Stomach (tissue), 9 donors: Measurements from ENCODE around the gene ST6GALNAC3. TPM values are rescaled to one million over a fixed set of nuclear protein-coding genes. Genes with fewer than 3 reads are reported as not detected.

Experiments
- DNase-seq, 2 donors: peaks; one replicate each; pipeline versions ENCODE4 v3.0.0 to v3.0.0-alpha.2; 2013 to 2019
- H3K27ac ChIP-seq, 5 donors: fragments of 200-600 bp in 4 of 5; sonication (generic) in 4 of 5; one replicate each; pipeline ENCODE4 v1.5.1; 2013 to 2019; ENCODE audit warnings: mild to moderate bottlenecking in 1 of 5, moderate library complexity in 1 of 5
- H3K27me3 ChIP-seq, 3 donors: fragments of 200-600 bp; sonication (generic); one replicate each; pipeline ENCODE4 v1.5.1; 2017 to 2019; ENCODE audit warnings: mixed run types in 1 of 3
- H3K36me3 ChIP-seq, 4 donors: fragments of 200-600 bp; sonication (generic); 1 replicate in 3 of 4; 2 replicates in 1 of 4; pipeline ENCODE4 v1.5.1; 2016 to 2019
- H3K4me1 ChIP-seq, 4 donors: fragments of 200-600 bp; sonication (generic); one replicate each; pipeline ENCODE4 v1.5.1; 2016 to 2019
- H3K4me3 ChIP-seq, 4 donors: fragments of 200-600 bp; sonication (generic) in 3 of 4; one replicate each; pipeline ENCODE4 v1.5.1; 2016 to 2019; ENCODE audit warnings: mild to moderate bottlenecking in 1 of 4
- H3K9me3 ChIP-seq, 4 donors: fragments of 200-600 bp; sonication (generic); one replicate each; pipeline ENCODE4 v1.5.1; 2016 to 2019
- CTCF ChIP-seq, 7 experiments: fragments of 450-650 bp in 4 of 7; fragments of 200-600 bp in 3 of 7; sonication (generic) in 3 of 7; IDR thresholded peaks; one replicate each; pipeline ENCODE4 v1.5.1; 2016 to 2019; ENCODE audit warnings: antibody characterized with exemption in 7 of 7, control low read depth in 2 of 7, mild to moderate bottlenecking in 1 of 7
- EP300 ChIP-seq: sonication (generic); formaldehyde crosslinking; IDR thresholded peaks from one replicate; pipeline ENCODE4 v1.6.1; 2017; ENCODE audit warnings: antibody characterized with exemption
- POLR2A ChIP-seq, 4 donors: fragments of 450-650 bp; IDR thresholded peaks; one replicate each; pipeline ENCODE4 v1.6.1; 2016; ENCODE audit warnings: antibody characterized with exemption in 4 of 4, control low read depth in 2 of 4, mild to moderate bottlenecking in 1 of 4, moderate library complexity in 1 of 4
- POLR2AphosphoS5 ChIP-seq, 3 donors: sonication (generic); formaldehyde crosslinking; IDR thresholded peaks; one replicate each; pipeline ENCODE4 v1.6.1; 2016; ENCODE audit warnings: antibody characterized with exemption in 3 of 3
- WGBS, 5 donors: extraction: QIAGEN DNeasy Blood & Tissue Kit in 3 of 5; methylation state at CpG; one replicate each; pipeline versions ENCODE4 v1.1.5 to v1.1.7; 2013 to 2018; 5-methylcytosine and 5-hydroxymethylcytosine counted together
- intact Hi-C: fragments of 100-400 bp; cut with DNase I; formaldehyde crosslinking; loops from one replicate; pipeline ENCODE4 v1.15.1; 2023; ENCODE audit warnings: low total_unique reads
- polyA plus RNA-seq, 3 donors: library from polyadenylated mRNA; stranded (reverse); fragments of 200-250 nt; gene quantifications; one replicate each; pipeline ENCODE4 v1.2.3, GENCODE V29; 2013
- total RNA-seq, 5 donors: library from RNA; depleted of rRNA; stranded (reverse); fragments of >200 nt; gene quantifications; one replicate each; pipeline versions ENCODE4 v1.1.0 to v1.2.3, GENCODE V29; 2014 to 2016
- donor health status: healthy with polysubstance abuse.
- donor health status: Bipolar disorder and iron deficiency.
- donor health status: healthy.

ST6GALNAC3 gene
- total and polyA plus RNA-seq, 8 donors, result under 0.01 to 21.7 (median 1.2) TPM; not detected in 1

- Histone ChIP-seq H3K27ac (no peak overlapping the region), H3K27me3 (no peaks in the 10 kb centered on the region), H3K36me3 (no peaks in the 10 kb centered on the region), H3K9me3 (no peaks in the 10 kb centered on the region), H3K4me3 (no peak overlapping the region), H3K4me1 (peaks cover 0 to 4% (median 0%) of the 10 kb centered on the region in 4 donors)
- WGBS, 5 donors, result 68 to 88% (median 75%) methylated on average over 2 of the region's 2 CpGs
- intact Hi-C loops, result no loop called here
- TF ChIP-seq POLR2A (IDR thresholded peaks at IDR 0.05) (no peak), CTCF (IDR thresholded peaks at IDR 0.05) (no peak), EP300 (no peak), POLR2AphosphoS5 (IDR thresholded peaks at IDR 0.05) (no peak)
- DNase-seq, result no peak
These were observed 20.2 kb upstream of the ST6GALNAC3 start for GRCh38 chr1:76054359-76054758.

- Histone ChIP-seq H3K27ac (no peak overlapping the region), H3K4me3 (no peak overlapping the region), H3K27me3 (no peaks in the 10 kb centered on the region), H3K4me1 (peaks cover 0 to 4% (median 0%) of the 10 kb centered on the region in 4 donors), H3K36me3 (no peaks in the 10 kb centered on the region), H3K9me3 (no peaks in the 10 kb centered on the region)
- TF ChIP-seq POLR2A (IDR thresholded peaks at IDR 0.05), result no peak
- no peak for TF ChIP-seq CTCF (IDR thresholded peaks at IDR 0.05)
- TF ChIP-seq POLR2AphosphoS5 (IDR thresholded peaks at IDR 0.05), result no peak
- no peak for TF ChIP-seq EP300
- intact Hi-C loops, result no loop called here
- WGBS, 5 donors, result 90 to 94% (median 92%) methylated on average over 4 of the region's 4 CpGs
- DNase-seq, result no peak
These were observed 18.6 kb upstream of the ST6GALNAC3 start for GRCh38 chr1:76055987-76056386.

- H3K36me3 ChIP-seq, result no peaks in the 10 kb centered on the region
- WGBS, 5 donors, result 23 to 48% (median 36%) methylated on average over 2 of the region's 2 CpGs
- intact Hi-C loops, result no loop called here
- no peak for DNase-seq
- H3K9me3 ChIP-seq, result no peaks in the 10 kb centered on the region
- no peak for TF ChIP-seq EP300
- TF ChIP-seq POLR2AphosphoS5 (IDR thresholded peaks at IDR 0.05), result no peak
- no peak for TF ChIP-seq POLR2A (IDR thresholded peaks at IDR 0.05)
- TF ChIP-seq CTCF (IDR thresholded peaks at IDR 0.05), result no peak
- no peaks in the 10 kb centered on the region for H3K27me3 ChIP-seq
- H3K4me3 ChIP-seq, result no peak overlapping the region
- H3K4me1 ChIP-seq, result no peaks in the 10 kb centered on the region
- no peak overlapping the region for H3K27ac ChIP-seq
These were observed 15.1 kb upstream of the ST6GALNAC3 start for GRCh38 chr1:76059451-76059850.

- no peaks in the 10 kb centered on the region for H3K27me3 ChIP-seq
- intact Hi-C loops, result no loop called here
- WGBS, 5 donors, result 79 to 84% (median 82%) methylated on average over 3 of the region's 3 CpGs
- no peaks in the 10 kb centered on the region for H3K9me3 ChIP-seq
- H3K4me1 ChIP-seq, result peaks cover 0 to 18% (median 12%) of the 10 kb centered on the region in 4 donors
- H3K27ac ChIP-seq, result no peak overlapping the region
- no peak overlapping the region for H3K4me3 ChIP-seq
- no peaks in the 10 kb centered on the region for H3K36me3 ChIP-seq
- peak in 1 of 2 donors; percentile 65 for DNase-seq
- TF ChIP-seq EP300 (no peak), POLR2A (IDR thresholded peaks at IDR 0.05) (no peak), CTCF (IDR thresholded peaks at IDR 0.05) (no peak), POLR2AphosphoS5 (IDR thresholded peaks at IDR 0.05) (no peak)
These were observed 9.3 kb upstream of the ST6GALNAC3 start for GRCh38 chr1:76065270-76065669.
